Uterus (tissue), 4 donors: ENCODE data around the gene CBFA2T3. TPM values are rescaled to one million over a fixed set of nuclear protein-coding genes. Genes with fewer than 3 reads are reported as not detected.

Experiments used
- DNase-seq, 2 donors: peaks; one replicate each; pipeline ENCODE4 v3.0.0-alpha.2; 2019 to 2020
- H3K27ac ChIP-seq, 2 donors: fragments of 200-600 bp; sonication (generic); 1 replicate in 1 of 2; 2 replicates in 1 of 2; pipeline ENCODE4 v1.5.1; 2016 to 2018
- H3K27me3 ChIP-seq, 2 donors: fragments of 200-600 bp; sonication (generic); one replicate each; pipeline ENCODE4 v1.5.1; 2018 to 2019; ENCODE audit warnings: control low read depth in 1 of 2
- H3K36me3 ChIP-seq, 2 donors: fragments of 200-600 bp; sonication (generic); one replicate each; pipeline ENCODE4 v1.5.1; 2019; ENCODE audit warnings: control low read depth in 1 of 2
- H3K4me1 ChIP-seq, 2 donors: fragments of 200-600 bp; sonication (generic); one replicate each; pipeline ENCODE4 v1.5.1; 2018 to 2019; ENCODE audit warnings: control low read depth in 1 of 2
- H3K4me3 ChIP-seq, 2 donors: fragments of 200-600 bp; sonication (generic); 1 replicate in 1 of 2; 2 replicates in 1 of 2; pipeline ENCODE4 v1.5.1; 2018 to 2019; ENCODE audit warnings: mild to moderate bottlenecking in 1 of 2
- H3K9me3 ChIP-seq, 2 donors: fragments of 200-600 bp; sonication (generic); one replicate each; pipeline ENCODE4 v1.5.1; 2019; ENCODE audit warnings: control low read depth in 1 of 2
- POLR2A ChIP-seq, 2 donors: fragments of 450-650 bp; IDR thresholded peaks; one replicate each; pipeline ENCODE4 v1.6.1; 2016; ENCODE audit warnings: antibody characterized with exemption in 2 of 2, mild to moderate bottlenecking in 1 of 2, moderate library complexity in 1 of 2
- intact Hi-C: fragments of 100-400 bp; cut with DNase I; formaldehyde crosslinking; loops from one replicate; pipeline ENCODE4 v1.15.1; 2023; ENCODE audit warnings: low total_unique reads
- total RNA-seq, 4 donors: library from RNA; depleted of rRNA in 3 of 4; stranded (reverse); fragments of >200 nt in 3 of 4; gene quantifications; one replicate each; pipeline versions ENCODE4 v1.1.0 to v1.2.4, GENCODE V29; 2014 to 2023
- TF ChIP-seq, protein P1 (sequence below), 4 experiments: fragments of 200-600 bp in 2 of 4; fragments of 450-650 bp in 2 of 4; sonication (generic) in 2 of 4; IDR thresholded peaks; one replicate each; pipeline ENCODE4 v1.5.1; 2016 to 2019; ENCODE audit warnings: antibody characterized with exemption in 4 of 4, mild to moderate bottlenecking in 2 of 4, moderate library complexity in 1 of 4
- donor health status: DM: yes; HTN: yes; CAD: no.

CBFA2T3 gene
- total RNA-seq, 4 donors from 2014 or later, result under 0.01 to 12.1 (median 3.1) TPM

DNA sequence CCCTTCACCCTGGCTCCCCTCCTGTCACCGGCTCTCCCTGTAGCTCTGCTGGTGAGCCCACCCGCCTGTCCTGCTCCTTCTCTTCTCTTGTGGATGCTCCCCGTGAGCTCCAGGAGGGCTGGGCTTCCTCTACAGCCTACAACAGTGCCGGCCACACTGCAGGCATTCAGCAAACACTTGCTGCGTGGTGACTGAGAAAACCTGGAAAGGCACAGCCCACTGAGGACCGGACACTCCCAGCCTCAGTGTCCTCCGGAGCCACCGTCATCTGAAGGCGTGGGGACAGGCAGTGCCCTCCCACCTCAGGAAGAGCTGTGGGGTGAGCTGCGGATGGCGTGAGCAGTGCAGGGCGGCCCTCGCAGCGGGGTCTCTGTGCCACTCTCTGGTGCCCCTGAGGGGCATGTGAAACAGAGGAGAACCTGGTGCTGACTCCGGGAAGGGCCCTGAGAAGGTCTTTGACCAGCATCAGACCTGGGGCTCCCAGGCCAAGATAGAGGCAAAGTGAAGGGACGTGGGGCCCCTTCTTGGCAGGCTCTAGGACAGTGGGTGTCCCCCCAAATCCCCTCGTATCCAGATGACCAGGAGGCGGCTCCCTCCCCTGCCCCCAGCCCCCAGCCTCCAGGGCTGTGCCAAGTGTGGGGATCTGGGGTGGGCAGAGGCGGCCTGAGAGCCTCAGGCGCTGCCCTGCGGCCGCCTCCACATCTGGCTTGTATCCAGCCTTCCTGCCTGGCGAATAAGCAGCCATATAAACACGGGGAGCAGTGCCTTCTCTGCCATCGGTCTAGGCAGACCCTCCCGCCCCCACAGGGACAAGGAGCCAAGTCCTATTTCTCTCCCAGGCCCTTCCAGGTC, 66.5 kb downstream of the CBFA2T3 start:
- no peak for TF ChIP-seq POLR2A (IDR thresholded peaks at IDR 0.05)
- TF ChIP-seq, protein P1, sequence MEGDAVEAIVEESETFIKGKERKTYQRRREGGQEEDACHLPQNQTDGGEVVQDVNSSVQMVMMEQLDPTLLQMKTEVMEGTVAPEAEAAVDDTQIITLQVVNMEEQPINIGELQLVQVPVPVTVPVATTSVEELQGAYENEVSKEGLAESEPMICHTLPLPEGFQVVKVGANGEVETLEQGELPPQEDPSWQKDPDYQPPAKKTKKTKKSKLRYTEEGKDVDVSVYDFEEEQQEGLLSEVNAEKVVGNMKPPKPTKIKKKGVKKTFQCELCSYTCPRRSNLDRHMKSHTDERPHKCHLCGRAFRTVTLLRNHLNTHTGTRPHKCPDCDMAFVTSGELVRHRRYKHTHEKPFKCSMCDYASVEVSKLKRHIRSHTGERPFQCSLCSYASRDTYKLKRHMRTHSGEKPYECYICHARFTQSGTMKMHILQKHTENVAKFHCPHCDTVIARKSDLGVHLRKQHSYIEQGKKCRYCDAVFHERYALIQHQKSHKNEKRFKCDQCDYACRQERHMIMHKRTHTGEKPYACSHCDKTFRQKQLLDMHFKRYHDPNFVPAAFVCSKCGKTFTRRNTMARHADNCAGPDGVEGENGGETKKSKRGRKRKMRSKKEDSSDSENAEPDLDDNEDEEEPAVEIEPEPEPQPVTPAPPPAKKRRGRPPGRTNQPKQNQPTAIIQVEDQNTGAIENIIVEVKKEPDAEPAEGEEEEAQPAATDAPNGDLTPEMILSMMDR (IDR thresholded peaks at IDR 0.05), result no peak
- Histone ChIP-seq H3K4me1 (no peaks in the 10 kb centered on the region), H3K9me3 (no peaks in the 10 kb centered on the region), H3K4me3 (no peak overlapping the region), H3K27ac (peak overlapping the region in 1 of 2 donors; percentile 14), H3K36me3 (no peaks in the 10 kb centered on the region), H3K27me3 (no peaks in the 10 kb centered on the region)
- DNase-seq, result no peak
- intact Hi-C loops, result no loop called here

DNA sequence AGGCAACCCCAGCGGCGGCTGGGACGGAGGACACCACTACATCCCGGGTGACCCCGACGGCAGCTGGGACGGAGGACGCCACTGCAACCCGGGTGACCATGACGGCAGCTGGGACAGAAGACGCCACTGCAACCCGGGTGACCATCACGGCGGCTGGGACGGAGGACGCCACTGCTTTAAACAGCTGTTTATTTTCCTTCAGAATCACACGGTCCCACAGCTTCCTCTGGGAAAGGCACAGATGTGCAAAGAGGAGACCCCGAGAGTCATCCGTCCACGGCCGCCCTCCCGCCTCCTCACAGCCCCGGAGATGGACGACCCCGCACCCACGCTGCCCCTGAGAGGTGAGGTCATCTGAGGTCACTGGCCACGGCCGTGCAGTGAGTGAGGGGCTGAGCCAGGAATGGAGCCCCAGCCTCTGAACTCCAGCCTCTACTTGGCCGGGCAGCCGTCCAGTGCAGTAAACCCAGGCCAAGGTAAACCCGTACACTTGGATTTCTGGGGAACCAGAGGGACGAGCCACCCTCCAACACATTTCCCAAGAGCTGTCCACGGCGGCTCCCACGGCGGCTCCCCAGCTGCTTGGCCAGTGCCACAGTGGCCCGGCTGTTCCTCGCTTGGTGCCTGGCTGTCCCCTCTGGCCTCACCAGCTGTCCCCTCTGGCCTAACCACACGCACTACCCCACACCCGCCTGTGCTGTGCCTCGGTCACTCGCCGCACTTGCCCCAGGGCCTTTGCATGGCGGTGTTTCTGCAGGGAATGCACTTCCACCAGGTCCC, 67.4 kb downstream of the CBFA2T3 start:
- H3K27ac ChIP-seq, result peak overlapping the region in 1 of 2 donors; percentile 21
- intact Hi-C loops, result no loop called here
- no peaks in the 10 kb centered on the region for H3K27me3 ChIP-seq

DNA sequence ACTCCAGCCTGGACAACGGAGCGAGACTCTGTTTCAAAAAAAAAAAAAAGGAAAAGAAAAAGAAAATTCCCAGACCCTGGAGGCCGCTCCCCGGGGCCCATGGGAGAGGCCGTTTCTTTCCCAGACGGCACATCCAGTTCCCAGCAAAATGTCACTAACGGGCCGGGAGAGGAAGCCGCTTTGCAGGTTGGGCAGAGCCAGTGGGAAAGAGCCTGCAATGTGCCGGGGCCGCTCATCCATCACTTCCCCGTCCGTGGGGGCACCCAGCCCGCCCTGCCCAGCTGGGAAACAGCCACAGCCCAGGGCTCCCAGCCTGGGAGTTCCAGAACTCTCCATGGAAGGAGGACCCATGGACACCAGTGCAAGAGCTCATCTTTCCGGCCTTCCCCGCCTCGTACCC, 68.7 kb downstream of the CBFA2T3 start:
- peak overlapping the region; percentile 21 to 24 for H3K27ac ChIP-seq
- TF ChIP-seq POLR2A (IDR thresholded peaks at IDR 0.05), result no peak
- TF ChIP-seq, protein P1 (IDR thresholded peaks at IDR 0.05), result no peak
- no peak for DNase-seq
- no peaks in the 10 kb centered on the region for H3K27me3 ChIP-seq
- H3K4me3 ChIP-seq, result no peak overlapping the region
- intact Hi-C loops, result no loop called here
- no peaks in the 10 kb centered on the region for H3K4me1 ChIP-seq
- H3K9me3 ChIP-seq, result no peaks in the 10 kb centered on the region
- H3K36me3 ChIP-seq, result no peaks in the 10 kb centered on the region

More for the DNA sequence above, 67.4 kb downstream of the CBFA2T3 start:
- Histone ChIP-seq H3K4me3 (no peak overlapping the region), H3K9me3 (no peaks in the 10 kb centered on the region), H3K4me1 (no peaks in the 10 kb centered on the region), H3K36me3 (no peaks in the 10 kb centered on the region)
- DNase-seq, result no peak
- TF ChIP-seq POLR2A (IDR thresholded peaks at IDR 0.05), result no peak
- TF ChIP-seq, protein P1 (IDR thresholded peaks at IDR 0.05), result no peak

DNA sequence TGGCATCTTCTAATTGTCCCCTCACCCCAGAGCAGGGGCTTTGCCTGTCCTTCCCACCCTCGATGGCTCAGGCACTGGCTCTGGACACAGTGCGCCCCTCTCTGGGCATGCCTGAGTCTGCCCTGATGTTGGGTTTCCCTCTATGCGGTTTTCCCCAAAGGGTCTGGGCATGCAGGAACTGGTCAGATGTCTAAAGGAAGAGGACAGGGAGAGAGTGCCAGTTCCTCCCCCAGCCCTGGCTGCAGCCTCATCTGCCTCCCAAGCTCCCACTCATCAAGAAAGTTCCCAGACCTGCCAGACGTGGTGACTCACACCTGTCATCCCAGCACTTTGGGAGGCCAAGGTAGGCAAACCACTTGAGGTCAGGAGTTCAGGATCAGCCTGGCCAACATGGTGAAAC, 69.2 kb downstream of the CBFA2T3 start:
- no peaks in the 10 kb centered on the region for H3K9me3 ChIP-seq
- no peaks in the 10 kb centered on the region for H3K36me3 ChIP-seq
- H3K4me1 ChIP-seq, result no peaks in the 10 kb centered on the region
- no peak for TF ChIP-seq POLR2A (IDR thresholded peaks at IDR 0.05)
- TF ChIP-seq, protein P1 (IDR thresholded peaks at IDR 0.05), result no peak
- intact Hi-C loops, result no loop called here
- no peaks in the 10 kb centered on the region for H3K27me3 ChIP-seq
- no peak overlapping the region for H3K4me3 ChIP-seq
- DNase-seq, result no peak
- no peak overlapping the region for H3K27ac ChIP-seq
